KOPT-K1 (cell line): ENCODE data around the gene HAUS5.
"Not testable (repeated sequence)": the region's sequence is repeated elsewhere in the genome, so short reads cannot be mapped to it uniquely, and the experiment has no call there.

Experiments
- H3K27ac ChIP-seq: fragments of 200-600 bp; sonication (generic); 2 replicates; pipeline ENCODE4 v1.5.1; 2016; ENCODE audit warnings: antibody characterized with exemption, mild to moderate bottlenecking, low read depth, low read length; ENCODE audit not compliant: poor library complexity, severe bottlenecking
- H3K36me3 ChIP-seq: fragments of 200-600 bp; sonication (generic); 2 replicates; pipeline ENCODE4 v1.5.1; 2017; ENCODE audit warnings: antibody characterized with exemption, mild to moderate bottlenecking, low read length, moderate library complexity; ENCODE audit not compliant: insufficient read depth
- H3K9me3 ChIP-seq: fragments of 200-600 bp; sonication (generic); 2 replicates; pipeline ENCODE4 v1.5.1; 2017; ENCODE audit warnings: antibody characterized with exemption, low read length, mild to moderate bottlenecking; ENCODE audit not compliant: insufficient read depth, poor library complexity, severe bottlenecking

The HAUS5 gene

GRCh38 chr19:35644206-35644986 lies 31.9 kb downstream of the HAUS5 start:
- Histone ChIP-seq H3K36me3 (no peaks in the 10 kb centered on the region), H3K9me3 (no peaks in the 10 kb centered on the region), H3K27ac (peak overlapping the region; percentile 76)

DNA sequence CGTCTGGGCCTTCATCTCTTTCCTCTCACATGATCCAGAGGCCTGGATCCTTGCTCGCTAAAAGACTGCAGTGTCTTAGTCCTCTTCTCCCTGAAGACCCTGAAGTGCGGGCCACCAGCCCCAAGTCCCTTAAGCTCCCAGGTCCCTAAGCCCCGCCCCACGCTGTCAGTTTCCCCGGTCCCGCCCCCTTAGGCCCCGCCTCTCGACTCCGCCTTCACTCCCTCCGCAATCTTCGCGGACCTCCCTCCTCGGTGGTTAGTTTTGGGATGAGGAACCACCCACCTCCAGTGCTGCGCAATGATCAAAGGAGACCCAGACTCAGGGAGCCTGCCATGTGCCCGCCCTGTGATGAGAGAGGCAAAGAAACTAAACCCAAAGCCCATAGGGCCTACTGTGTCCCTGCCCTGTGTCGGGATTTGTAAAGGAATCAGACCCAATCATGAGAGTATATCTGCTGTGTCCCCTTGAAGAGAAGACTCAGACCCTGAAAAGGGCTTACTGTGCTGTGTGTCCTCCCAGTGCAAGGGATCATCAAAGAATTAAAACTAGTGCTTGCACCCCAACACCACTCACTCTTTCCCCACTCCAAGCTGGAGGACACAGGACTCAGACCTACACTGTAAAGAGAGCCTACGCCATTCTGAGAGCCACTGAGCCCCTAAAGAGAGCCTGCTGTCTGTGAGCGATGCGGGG lies 32.6 kb downstream of the HAUS5 start:
- Histone ChIP-seq H3K36me3 (peaks cover 7% of the 10 kb centered on the region; the same call in 1 of the 2 replicates), H3K27ac (peak overlapping the region; percentile 76), H3K9me3 (no peaks in the 10 kb centered on the region)

DNA sequence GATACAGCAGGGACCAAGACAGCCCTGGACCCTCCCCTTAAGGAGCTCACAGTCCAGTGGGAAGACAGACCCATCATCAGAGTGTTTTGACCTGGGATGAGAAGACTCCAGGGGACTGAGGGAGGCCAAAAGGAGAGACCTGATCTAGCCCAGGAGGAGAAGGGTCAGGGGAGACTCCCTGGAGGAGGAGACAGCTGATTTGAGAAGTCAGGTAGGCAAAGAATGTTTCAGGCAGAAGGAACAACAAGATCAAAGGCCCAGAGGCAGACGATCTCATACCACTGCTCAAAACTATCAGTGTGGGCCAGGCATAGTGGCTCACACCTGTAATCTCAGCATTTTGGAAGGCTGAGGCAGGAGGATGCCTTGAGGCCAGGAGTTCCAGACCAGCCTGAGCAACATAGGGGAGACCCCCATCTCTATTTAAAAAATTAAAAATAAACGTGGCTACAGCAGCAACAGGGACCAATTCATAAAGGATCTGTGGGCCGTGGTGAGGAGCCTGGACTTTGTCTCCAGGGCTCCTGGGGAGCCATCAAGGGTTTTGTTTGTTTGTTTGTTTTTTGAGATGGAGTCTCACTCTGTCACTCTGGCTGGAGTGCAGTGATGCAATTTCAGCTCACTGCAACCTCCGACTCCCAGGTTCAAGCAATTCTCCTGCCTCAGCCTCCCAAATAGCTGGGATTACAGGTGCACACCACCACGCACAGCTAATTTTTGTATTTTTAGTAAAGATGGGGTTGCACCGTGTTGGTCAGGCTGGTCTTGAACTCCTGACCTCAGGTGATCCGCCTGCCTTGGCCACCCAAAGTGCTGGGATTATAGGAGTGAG lies 33.4 kb downstream of the HAUS5 start:
- H3K9me3 ChIP-seq = no peaks in the 10 kb centered on the region
- H3K36me3 ChIP-seq = peaks cover 14% of the 10 kb centered on the region; the same call in 1 of the 2 replicates
- H3K27ac ChIP-seq = no peak overlapping the region

DNA sequence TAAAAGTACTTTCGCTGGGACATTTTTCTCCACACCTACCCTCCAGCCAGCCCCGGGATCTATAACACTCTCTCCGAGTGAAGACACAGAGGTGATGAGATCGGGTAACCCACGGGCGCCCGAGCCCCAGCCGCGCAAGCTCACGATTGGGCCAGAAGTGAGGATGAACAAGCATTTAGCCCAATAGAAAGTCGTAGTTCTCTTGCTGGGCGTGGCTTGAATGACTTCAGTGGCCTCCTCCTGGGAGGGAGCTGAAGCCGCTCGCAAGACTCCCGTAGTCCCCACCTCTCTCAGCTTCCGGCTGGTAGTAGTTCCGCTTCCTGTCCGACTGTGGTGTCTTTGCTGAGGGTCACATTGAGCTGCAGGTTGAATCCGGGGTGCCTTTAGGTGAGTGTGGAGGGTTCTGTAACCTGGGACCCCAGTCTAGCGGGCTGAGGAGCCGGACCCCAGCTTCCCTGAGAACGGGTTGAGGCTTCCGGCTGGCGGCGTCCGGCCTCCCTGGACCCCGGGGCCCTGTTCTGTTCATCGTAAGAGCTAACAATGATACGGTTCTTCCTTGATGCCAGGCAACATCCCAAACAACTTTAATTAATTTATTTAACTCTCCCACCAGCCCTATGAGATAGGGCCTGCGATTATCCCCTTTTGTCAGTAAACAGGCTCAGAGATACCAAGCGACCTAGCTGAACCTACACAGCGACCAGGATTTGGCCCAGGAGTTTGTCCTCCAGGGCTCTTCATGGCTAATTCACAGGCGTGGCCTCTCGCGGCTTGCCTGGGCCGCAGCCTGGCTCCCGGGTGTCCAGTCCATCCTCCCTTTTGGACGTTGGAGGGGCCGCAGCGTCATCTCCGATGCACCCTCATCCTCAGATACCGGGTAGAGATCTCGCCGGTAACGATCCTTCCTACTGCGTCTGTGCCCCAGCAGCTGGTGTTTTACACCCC lies 35.8 kb downstream of the HAUS5 start, which contains the start of gene COX6B1:
COX6B1 (plus strand) TSS at position 307 of the 945 bp plus-strand sequence. CDS start 2,921 bp downstream, outside the sequence.
- Histone ChIP-seq H3K27ac (peak within 1 kb of the TSS; percentile 73), H3K36me3 (peaks cover 28% of the 10 kb centered on the region; the same call in 1 of the 2 replicates), H3K9me3 (no peaks in the 10 kb centered on the region)

GRCh38 chr19:35650581-35650980 lies 38.0 kb downstream of the HAUS5 start:
- Histone ChIP-seq H3K9me3 (no peaks in the 10 kb centered on the region), H3K36me3 (peaks cover 48% of the 10 kb centered on the region), H3K27ac (no peak overlapping the region)

GRCh38 chr19:35654828-35655227 lies 42.3 kb downstream of the HAUS5 start:
- H3K36me3 ChIP-seq = peaks cover 85% of the 10 kb centered on the region
- not testable (repeated sequence) for H3K9me3 ChIP-seq, H3K27ac ChIP-seq

GRCh38 chr19:35655600-35655999 lies 43.1 kb downstream of the HAUS5 start:
- Histone ChIP-seq H3K36me3 (peaks cover 85% of the 10 kb centered on the region), H3K9me3 (no peaks in the 10 kb centered on the region), H3K27ac (no peak overlapping the region)

- Histone ChIP-seq H3K27ac (no peak overlapping the region), H3K9me3 (no peaks in the 10 kb centered on the region), H3K36me3 (peaks cover 87% of the 10 kb centered on the region)
These were observed 44.2 kb downstream of the HAUS5 start for GRCh38 chr19:35656700-35657099.

DNA sequence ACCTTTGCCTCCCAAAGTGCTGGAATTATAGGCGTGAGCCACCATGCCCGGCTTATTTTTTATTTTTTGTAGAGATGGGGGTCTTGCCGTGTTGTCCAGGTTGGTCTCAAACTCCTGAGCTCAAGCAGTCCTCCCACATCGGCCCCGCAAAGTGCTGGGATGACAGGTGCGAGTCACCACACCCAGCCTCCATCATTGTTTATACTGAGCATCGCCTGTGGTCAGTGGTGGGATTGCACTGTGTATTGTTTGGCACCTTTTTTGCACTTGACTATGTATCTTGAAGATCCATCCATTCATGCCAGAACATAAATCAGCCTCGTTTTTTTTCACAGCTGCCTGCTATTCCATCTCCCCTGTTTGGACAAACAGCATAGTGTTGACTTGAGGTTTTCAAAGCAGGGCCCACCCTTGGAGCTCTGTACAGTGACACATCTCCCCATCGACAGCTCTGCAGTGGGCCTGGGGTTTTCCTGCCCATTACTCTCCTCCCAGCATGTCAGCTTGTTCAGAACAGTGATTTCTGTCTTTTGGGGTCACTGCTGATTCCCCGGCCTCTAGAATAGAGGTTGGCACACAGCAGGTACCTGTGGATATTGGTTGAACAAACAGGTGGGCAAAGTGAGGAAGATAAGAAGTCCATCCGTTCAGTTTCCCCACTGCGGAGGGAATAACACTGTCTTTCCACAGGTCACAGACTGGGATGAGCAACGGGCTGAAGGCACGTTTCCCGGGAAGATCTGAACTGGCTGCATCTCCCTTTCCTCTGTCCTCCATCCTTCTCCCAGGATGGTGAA lies 45.6 kb downstream of the HAUS5 start:
- Histone ChIP-seq H3K9me3 (no peaks in the 10 kb centered on the region), H3K27ac (no peak overlapping the region), H3K36me3 (peaks cover 93% of the 10 kb centered on the region)

- Histone ChIP-seq H3K27ac (no peak overlapping the region), H3K9me3 (no peaks in the 10 kb centered on the region), H3K36me3 (peaks cover 86% of the 10 kb centered on the region)
These were observed 49.4 kb downstream of the HAUS5 start for GRCh38 chr19:35661995-35662340.

DNA sequence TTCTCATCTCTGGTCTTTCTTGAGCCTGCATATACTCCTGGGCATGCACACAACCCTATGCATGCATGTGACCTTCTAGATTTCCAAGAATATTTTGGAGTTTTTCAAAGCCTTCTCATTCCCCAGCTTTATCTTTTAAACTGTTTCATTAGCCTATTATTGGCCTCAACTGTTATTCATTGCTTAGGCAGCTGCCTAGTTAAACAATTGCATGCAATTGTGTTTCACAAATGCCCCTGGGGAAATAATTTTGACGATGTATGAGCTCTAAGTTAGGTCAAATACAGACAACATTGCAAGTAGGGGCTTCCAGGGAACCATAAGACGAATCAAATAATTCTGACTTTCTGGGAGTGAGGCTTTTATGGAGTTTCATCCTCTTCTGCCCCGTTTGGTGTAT lies 51.4 kb downstream of the HAUS5 start:
- no peak overlapping the region for H3K27ac ChIP-seq
- no peaks in the 10 kb centered on the region for H3K9me3 ChIP-seq
- peaks cover 67% of the 10 kb centered on the region for H3K36me3 ChIP-seq

GRCh38 chr19:35665157-35665556 lies 52.6 kb downstream of the HAUS5 start:
- no peaks in the 10 kb centered on the region for H3K9me3 ChIP-seq
- H3K36me3 ChIP-seq = peaks cover 56% of the 10 kb centered on the region
- no peak overlapping the region for H3K27ac ChIP-seq

DNA sequence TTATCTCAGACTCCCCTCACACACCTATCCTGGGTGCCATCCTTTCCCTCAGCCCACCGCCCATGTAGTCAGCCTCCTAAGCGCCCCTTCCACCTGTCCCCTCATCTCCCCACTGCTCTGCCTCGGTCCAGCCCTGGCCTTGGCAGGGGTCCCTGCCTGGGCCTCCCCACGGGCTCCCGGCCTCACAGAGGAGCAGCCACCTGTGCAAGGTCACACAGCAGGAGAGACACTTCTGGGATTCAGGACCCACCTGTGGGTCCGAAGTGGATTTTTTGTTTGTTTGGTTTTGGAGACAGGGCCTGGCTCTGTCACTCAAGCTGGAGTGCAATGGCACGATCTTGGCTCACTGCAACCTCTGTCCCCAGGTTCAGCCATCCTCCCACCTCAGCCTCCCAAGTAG lies 53.1 kb downstream of the HAUS5 start:
- no peaks in the 10 kb centered on the region for H3K9me3 ChIP-seq

More for the DNA sequence above, 53.1 kb downstream of the HAUS5 start:
- H3K27ac ChIP-seq = no peak overlapping the region
- peaks cover 51% of the 10 kb centered on the region for H3K36me3 ChIP-seq
